Measurements from ENCODE around the gene PTGS2.
A peak's percentile ranks its signal among the peaks of the same experiment; 100 is the strongest.

Gene PTGS2

DNA sequence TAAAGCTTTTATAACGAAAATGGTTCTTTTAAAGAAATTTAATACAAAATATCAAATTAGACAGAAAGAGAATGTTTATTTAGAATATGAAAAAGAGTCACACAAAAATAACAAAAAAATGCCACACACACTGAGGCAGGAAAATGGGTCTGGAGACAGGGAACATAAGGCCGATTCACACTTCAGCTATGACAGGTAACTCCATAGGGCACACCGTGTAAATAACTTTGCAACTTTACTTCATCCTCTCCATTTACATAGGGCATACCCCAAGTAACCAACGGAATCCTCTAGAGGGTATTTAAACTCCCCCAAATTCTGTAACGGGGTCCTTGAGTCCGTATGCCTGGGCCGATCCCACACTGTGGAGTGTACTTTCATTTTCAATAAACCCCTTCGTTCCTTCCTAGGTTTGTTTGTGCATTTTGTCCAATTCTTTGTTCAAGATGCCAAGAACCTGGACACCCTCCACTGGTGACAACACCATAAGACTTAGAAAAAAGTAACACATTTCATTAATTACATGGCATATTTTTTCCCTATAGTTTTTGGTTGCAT lies 23.1 kb upstream of the PTGS2 start:
- DNase-seq (ENCODE audit: extremely low read depth, low read depth) = no peak
- TF ChIP-seq CTCF (IDR thresholded peaks at IDR 0.05; ENCODE audit: low read depth, low read length) = no peak

- DNase-seq (ENCODE audit: extremely low read depth, low read depth) = no peak
- TF ChIP-seq CTCF (IDR thresholded peaks at IDR 0.05; ENCODE audit: low read depth, low read length) = no peak
These were observed 20.5 kb upstream of the PTGS2 start for GRCh38 chr1:186700722-186701121.

- DNase-seq (ENCODE audit: extremely low read depth, low read depth) = no peak
- no peak for TF ChIP-seq CTCF (IDR thresholded peaks at IDR 0.05; ENCODE audit: low read depth, low read length)
These were observed 19.3 kb upstream of the PTGS2 start for GRCh38 chr1:186699519-186699918.

- DNase-seq (ENCODE audit: extremely low read depth, low read depth) = no peak
- TF ChIP-seq CTCF (IDR thresholded peaks at IDR 0.05; ENCODE audit: low read depth, low read length) = no peak
These were observed 9.7 kb upstream of the PTGS2 start for GRCh38 chr1:186689907-186690306.

DNA sequence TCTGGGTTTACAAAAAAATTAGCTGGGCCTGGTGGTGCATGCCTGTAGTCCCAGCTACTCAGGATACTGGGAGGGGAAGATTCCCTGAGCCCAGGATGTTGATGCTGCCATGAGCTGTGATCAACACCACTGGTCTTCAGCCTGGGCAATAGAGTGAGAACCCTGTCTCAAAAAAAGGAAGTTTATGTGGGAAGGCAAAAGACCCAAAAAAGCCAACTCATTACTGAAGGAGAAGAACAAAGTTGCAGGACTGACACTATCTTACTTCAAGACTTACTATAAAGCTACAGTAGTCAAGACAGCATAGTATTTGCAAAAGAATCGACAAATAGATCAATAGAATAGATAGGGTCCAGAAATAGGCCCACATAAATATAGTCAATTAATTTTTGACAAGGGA lies 9.2 kb upstream of the PTGS2 start:
- no peak for DNase-seq (ENCODE audit: extremely low read depth, low read depth)
- no peak for TF ChIP-seq CTCF (IDR thresholded peaks at IDR 0.05; ENCODE audit: low read depth, low read length)

DNA sequence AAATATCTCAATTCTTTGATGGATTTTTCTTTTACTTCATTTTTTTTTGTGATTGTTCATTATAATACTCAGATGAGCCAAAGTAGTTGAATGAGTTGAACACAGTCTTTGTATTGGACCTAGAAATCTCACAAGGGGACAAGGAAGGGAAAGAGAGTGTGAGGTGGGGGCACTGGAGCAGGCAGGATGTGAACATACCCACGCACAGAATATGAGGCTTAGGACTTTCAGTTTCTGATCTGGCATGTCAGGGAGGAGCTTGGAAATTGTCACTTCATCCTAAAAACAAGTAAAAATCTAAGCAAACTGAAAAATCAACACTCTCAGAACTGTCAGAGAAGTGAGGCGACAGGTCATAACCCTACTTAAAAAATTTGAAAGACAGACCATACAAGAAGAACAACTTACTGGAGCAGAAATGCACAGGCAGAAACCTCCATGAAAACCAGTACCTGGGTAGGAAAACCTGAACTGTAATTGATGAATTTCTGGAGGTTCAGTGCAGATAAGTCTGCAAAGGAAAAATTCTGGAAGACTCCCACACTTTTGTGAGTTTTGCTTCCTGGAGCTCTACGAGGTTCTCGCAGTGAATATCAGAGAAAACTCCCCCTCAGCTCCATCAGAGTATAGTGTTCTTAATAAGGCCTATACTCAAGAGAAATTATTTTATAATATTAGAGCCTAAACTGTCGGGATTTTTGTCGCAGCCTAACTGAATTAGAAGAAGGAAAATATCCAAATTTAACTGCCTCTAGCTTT lies 3.6 kb upstream of the PTGS2 start:
- no peak for DNase-seq (ENCODE audit: extremely low read depth, low read depth)
- TF ChIP-seq CTCF (IDR thresholded peaks at IDR 0.05; ENCODE audit: low read depth, low read length) = no peak

DNA sequence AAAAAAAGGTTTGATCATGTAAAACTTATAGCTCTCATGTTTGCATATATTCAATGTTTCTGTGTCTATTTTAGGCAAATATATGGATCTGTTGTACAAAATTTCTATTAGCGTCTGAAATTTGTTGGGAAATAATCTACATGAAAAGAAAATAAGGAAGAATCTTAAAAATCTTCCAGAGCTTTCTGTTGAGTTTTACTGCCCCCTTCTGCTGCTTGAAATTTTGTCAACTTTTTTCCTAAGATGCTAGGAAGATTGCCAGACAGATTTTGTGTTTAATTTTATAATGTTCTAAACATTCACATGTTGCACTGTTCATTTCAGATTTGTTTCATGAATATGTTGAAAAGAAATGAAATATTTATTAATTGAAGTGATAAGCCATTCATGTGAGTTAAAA lies 2.5 kb upstream of the PTGS2 start:
- peak; percentile 14 for DNase-seq (ENCODE audit: extremely low read depth, low read depth)
- TF ChIP-seq CTCF (IDR thresholded peaks at IDR 0.05; ENCODE audit: low read depth, low read length) = peak; percentile 50
